Stomach (tissue), 9 donors: ENCODE data around the gene ZSCAN25. TPM values are rescaled to one million over a fixed set of nuclear protein-coding genes. Genes with fewer than 3 reads are reported as not detected.
"Not testable (repeated sequence)": the region's sequence is repeated elsewhere in the genome, so short reads cannot be mapped to it uniquely, and the experiment has no call there.

Experiments used
- DNase-seq, 2 donors: peaks; one replicate each; pipeline versions ENCODE4 v3.0.0 to v3.0.0-alpha.2; 2013 to 2019
- H3K27ac ChIP-seq, 5 donors: fragments of 200-600 bp in 4 of 5; sonication (generic) in 4 of 5; one replicate each; pipeline ENCODE4 v1.5.1; 2013 to 2019; ENCODE audit warnings: mild to moderate bottlenecking in 1 of 5, moderate library complexity in 1 of 5
- H3K27me3 ChIP-seq, 3 donors: fragments of 200-600 bp; sonication (generic); one replicate each; pipeline ENCODE4 v1.5.1; 2017 to 2019; ENCODE audit warnings: mixed run types in 1 of 3
- H3K36me3 ChIP-seq, 4 donors: fragments of 200-600 bp; sonication (generic); 1 replicate in 3 of 4; 2 replicates in 1 of 4; pipeline ENCODE4 v1.5.1; 2016 to 2019
- H3K4me1 ChIP-seq, 4 donors: fragments of 200-600 bp; sonication (generic); one replicate each; pipeline ENCODE4 v1.5.1; 2016 to 2019
- H3K4me3 ChIP-seq, 4 donors: fragments of 200-600 bp; sonication (generic) in 3 of 4; one replicate each; pipeline ENCODE4 v1.5.1; 2016 to 2019; ENCODE audit warnings: mild to moderate bottlenecking in 1 of 4
- H3K9me3 ChIP-seq, 4 donors: fragments of 200-600 bp; sonication (generic); one replicate each; pipeline ENCODE4 v1.5.1; 2016 to 2019
- CTCF ChIP-seq, 7 experiments: fragments of 450-650 bp in 4 of 7; fragments of 200-600 bp in 3 of 7; sonication (generic) in 3 of 7; IDR thresholded peaks; one replicate each; pipeline ENCODE4 v1.5.1; 2016 to 2019; ENCODE audit warnings: antibody characterized with exemption in 7 of 7, control low read depth in 2 of 7, mild to moderate bottlenecking in 1 of 7
- EP300 ChIP-seq: sonication (generic); formaldehyde crosslinking; IDR thresholded peaks from one replicate; pipeline ENCODE4 v1.6.1; 2017; ENCODE audit warnings: antibody characterized with exemption
- POLR2A ChIP-seq, 4 donors: fragments of 450-650 bp; IDR thresholded peaks; one replicate each; pipeline ENCODE4 v1.6.1; 2016; ENCODE audit warnings: antibody characterized with exemption in 4 of 4, control low read depth in 2 of 4, mild to moderate bottlenecking in 1 of 4, moderate library complexity in 1 of 4
- POLR2AphosphoS5 ChIP-seq, 3 donors: sonication (generic); formaldehyde crosslinking; IDR thresholded peaks; one replicate each; pipeline ENCODE4 v1.6.1; 2016; ENCODE audit warnings: antibody characterized with exemption in 3 of 3
- WGBS, 5 donors: extraction: QIAGEN DNeasy Blood & Tissue Kit in 3 of 5; methylation state at CpG; one replicate each; pipeline versions ENCODE4 v1.1.5 to v1.1.7; 2013 to 2018; 5-methylcytosine and 5-hydroxymethylcytosine counted together
- intact Hi-C: fragments of 100-400 bp; cut with DNase I; formaldehyde crosslinking; loops from one replicate; pipeline ENCODE4 v1.15.1; 2023; ENCODE audit warnings: low total_unique reads
- polyA plus RNA-seq, 3 donors: library from polyadenylated mRNA; stranded (reverse); fragments of 200-250 nt; gene quantifications; one replicate each; pipeline ENCODE4 v1.2.3, GENCODE V29; 2013
- total RNA-seq, 5 donors: library from RNA; depleted of rRNA; stranded (reverse); fragments of >200 nt; gene quantifications; one replicate each; pipeline versions ENCODE4 v1.1.0 to v1.2.3, GENCODE V29; 2014 to 2016
- donor health status: healthy with polysubstance abuse.
- donor health status: Bipolar disorder and iron deficiency.
- donor health status: healthy.

The ZSCAN25 gene
- total and polyA plus RNA-seq, 8 donors: 3.5 to 16.2 (median 11.0) TPM

DNA sequence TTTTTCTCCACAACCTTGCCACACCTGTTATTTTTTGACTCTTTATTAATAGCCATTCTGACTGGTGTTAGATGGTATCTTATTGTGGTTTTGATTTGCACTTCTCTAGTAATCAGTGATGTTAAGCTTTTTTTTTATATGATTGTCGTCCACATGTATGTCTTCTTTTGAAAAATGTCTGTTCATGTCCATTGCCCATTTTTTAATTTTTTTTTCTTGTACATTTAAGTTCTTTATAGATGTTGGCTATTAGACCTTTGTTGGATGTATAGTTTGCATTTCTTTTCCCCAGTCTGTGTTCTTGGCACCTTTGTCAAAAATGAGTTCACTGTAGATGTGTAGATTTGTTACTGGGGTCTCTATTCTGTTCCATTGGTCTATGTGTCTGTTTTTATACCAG is 28.8 kb downstream of the ZSCAN25 start:
- no peak overlapping the region for H3K27ac ChIP-seq
- H3K4me3 ChIP-seq: no peak overlapping the region
- peaks cover 0 to 64% (median 36%) of the 10 kb centered on the region in 4 donors for H3K36me3 ChIP-seq
- H3K4me1 ChIP-seq: no peaks in the 10 kb centered on the region
- no peak for DNase-seq
- H3K9me3 ChIP-seq: no peaks in the 10 kb centered on the region
- 92 to 100% (median 100%) methylated on average over 1 of the region's 1 CpG for WGBS, 5 donors
- H3K27me3 ChIP-seq: no peaks in the 10 kb centered on the region
- intact Hi-C loops: no loop called here
- TF ChIP-seq CTCF (IDR thresholded peaks at IDR 0.05) (no peak), EP300 (no peak), POLR2A (IDR thresholded peaks at IDR 0.05) (no peak), POLR2AphosphoS5 (IDR thresholded peaks at IDR 0.05) (no peak)

GRCh38 chr7:99648843-99649242 is 32.1 kb downstream of the ZSCAN25 start:
- no peak overlapping the region for H3K4me3 ChIP-seq
- 85 to 94% (median 92%) methylated on average over 2 of the region's 2 CpGs for WGBS, 5 donors
- no peak for DNase-seq
- TF ChIP-seq POLR2A (IDR thresholded peaks at IDR 0.05) (no peak), POLR2AphosphoS5 (IDR thresholded peaks at IDR 0.05) (no peak), EP300 (no peak), CTCF (IDR thresholded peaks at IDR 0.05) (no peak)
- H3K27ac ChIP-seq: no peak overlapping the region
- no peaks in the 10 kb centered on the region for H3K27me3 ChIP-seq
- H3K4me1 ChIP-seq: no peaks in the 10 kb centered on the region
- no peaks in the 10 kb centered on the region for H3K9me3 ChIP-seq
- intact Hi-C loops: no loop called here
- peaks cover 0 to 57% (median 47%) of the 10 kb centered on the region in 4 donors for H3K36me3 ChIP-seq

- H3K4me1 ChIP-seq: no peaks in the 10 kb centered on the region
- H3K27ac ChIP-seq: no peak overlapping the region
- H3K27me3 ChIP-seq: no peaks in the 10 kb centered on the region
- H3K4me3 ChIP-seq: no peak overlapping the region
- 87 to 98% (median 96%) methylated on average over 2 of the region's 2 CpGs for WGBS, 5 donors
- DNase-seq: no peak
- intact Hi-C loops: no loop called here
- peaks cover 0 to 6% (median 2%) of the 10 kb centered on the region in 4 donors for H3K9me3 ChIP-seq
- peaks cover 0 to 38% (median 33%) of the 10 kb centered on the region in 4 donors for H3K36me3 ChIP-seq
- TF ChIP-seq POLR2AphosphoS5 (IDR thresholded peaks at IDR 0.05) (no peak), CTCF (IDR thresholded peaks at IDR 0.05) (no peak), POLR2A (IDR thresholded peaks at IDR 0.05) (no peak), EP300 (no peak)
Observed at GRCh38 chr7:99651290-99651689, 34.5 kb downstream of the ZSCAN25 start.

DNA sequence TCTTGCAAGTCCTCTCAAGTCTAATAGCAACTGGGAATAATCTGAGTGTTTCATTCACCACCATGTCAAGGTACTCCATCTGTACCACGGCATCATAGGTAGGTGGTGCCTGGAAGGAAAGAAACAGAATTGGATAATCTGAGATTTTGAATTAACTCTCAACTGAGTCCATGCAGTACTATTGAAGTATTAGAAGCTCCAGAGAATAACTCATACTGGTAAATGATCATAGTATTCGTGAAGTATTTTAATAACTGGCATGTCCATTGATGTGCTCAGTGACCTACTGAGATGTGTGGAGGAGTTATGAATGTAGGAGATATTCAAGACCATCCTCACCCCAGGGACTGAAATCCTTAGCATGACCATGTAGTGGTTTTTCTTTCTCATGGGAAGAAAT is 35.9 kb downstream of the ZSCAN25 start:
- Histone ChIP-seq H3K27ac (no peak overlapping the region), H3K4me3 (no peak overlapping the region), H3K36me3 (peaks cover 0 to 31% (median 30%) of the 10 kb centered on the region in 4 donors), H3K4me1 (no peaks in the 10 kb centered on the region), H3K27me3 (no peaks in the 10 kb centered on the region), H3K9me3 (peaks cover 0 to 12% (median 3%) of the 10 kb centered on the region in 4 donors)
- no peak for DNase-seq
- intact Hi-C loops: no loop called here
- TF ChIP-seq POLR2A (IDR thresholded peaks at IDR 0.05) (no peak), CTCF (IDR thresholded peaks at IDR 0.05) (no peak), EP300 (no peak), POLR2AphosphoS5 (IDR thresholded peaks at IDR 0.05) (no peak)
- WGBS, 5 donors: 94 to 98% (median 97%) methylated on average over 2 of the region's 2 CpGs

DNA sequence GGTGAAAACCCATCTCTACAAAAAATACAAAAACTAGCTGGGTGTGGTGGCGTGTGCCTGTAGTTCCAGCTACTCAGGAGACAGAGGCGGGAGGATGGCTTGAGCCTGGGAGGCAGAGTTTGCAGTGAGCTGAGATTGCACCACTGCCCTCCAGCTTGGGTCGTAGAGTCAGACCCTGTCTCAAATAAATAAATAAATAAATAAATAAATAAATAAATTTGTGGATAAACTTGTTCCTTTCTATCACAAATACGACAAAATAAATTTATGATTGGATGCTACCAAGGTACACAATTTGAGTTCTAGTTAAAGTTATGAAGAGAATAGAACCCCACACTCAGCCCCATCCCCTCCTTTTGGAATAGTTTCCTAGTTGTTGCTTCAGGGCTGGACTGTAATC is 36.5 kb downstream of the ZSCAN25 start:
- H3K9me3 ChIP-seq: peaks cover 0 to 12% (median 3%) of the 10 kb centered on the region in 4 donors
- H3K27me3 ChIP-seq, H3K4me1 ChIP-seq, DNase-seq, H3K27ac ChIP-seq, intact Hi-C loops, H3K4me3 ChIP-seq: not testable (repeated sequence)
- H3K36me3 ChIP-seq: peaks cover 0 to 26% (median 24%) of the 10 kb centered on the region in 4 donors
- WGBS, 5 donors: 95 to 98% (median 96%) methylated on average over 4 of the region's 4 CpGs
